ENCODE measurements around the gene NNMT. TPM values are rescaled to one million over a fixed set of nuclear protein-coding genes. Genes with fewer than 3 reads are reported as not detected.

The NNMT gene
- total and polyA plus RNA-seq, 2 donors (not counting 1 experiment from before 2014, with no cell fraction given): not detected

GRCh38 chr11:114254571-114255146 is 41.5 kb upstream of the NNMT start:
- no peak overlapping the region for H3K4me3 ChIP-seq (ENCODE audit: control extremely low read depth in 1 of 5, extremely low read depth in 1 of 5, insufficient read depth in 1 of 5, low read depth in 2 of 5, low read length in 4 of 5)
- H2AFZ ChIP-seq (ENCODE audit: insufficient read depth, low read depth, low read length, poor library complexity, severe bottlenecking): no peak overlapping the region
- intact Hi-C loops (cut with micrococcal nuclease): no loop called here
- H3K36me3 ChIP-seq (replicated peaks in 1 of 2; ENCODE audit: control extremely low read depth in 1 of 2, control insufficient read depth in 1 of 2, extremely low read depth in 1 of 2, insufficient read depth in 2 of 2, low read length in 1 of 2): no peaks in the 10 kb centered on the region
- CTCF ChIA-PET: interaction anchor here (1.1 to 1.5 kb wide), 2 partner anchors 218 to 359 kb away, joined by 3 to 4 read pairs; no protein-coding TSS in a partner anchor
- DNase-seq (no peak), ATAC-seq (ENCODE audit: low read depth) (no peak)
- Mint-ChIP-seq H3K9me3 (ENCODE audit: insufficient read depth) (no peaks in the 10 kb centered on the region), H3K4me3 (no peak overlapping the region), H3K4me1 (peaks cover 27% of the 10 kb centered on the region), H3K27me3 (no peaks in the 10 kb centered on the region), H3K27ac (no peak overlapping the region)
- no peak overlapping the region for H3K27ac ChIP-seq (ENCODE audit: low read length in 2 of 2)
- POLR2A ChIA-PET: no interaction called here
- H3K79me2 ChIP-seq (ENCODE audit: control insufficient read depth, insufficient read depth, low read length): no peaks in the 10 kb centered on the region
- H3K9ac ChIP-seq (ENCODE audit: low read length): no peak overlapping the region
- TF ChIP-seq CTCF (IDR thresholded peaks at IDR 0.05) (no peak), EZH2 (IDR thresholded peaks at IDR 0.05; ENCODE audit: borderline replicate concordance, insufficient read depth, low read depth, low read length, poor library complexity, severe bottlenecking) (no peak)
- H4K20me1 ChIP-seq (ENCODE audit: control insufficient read depth, insufficient read depth, low read length, poor library complexity, severe bottlenecking): no peaks in the 10 kb centered on the region
- peaks cover 0 to 4% (median 0%) of the 10 kb centered on the region in 3 donors for H3K9me3 ChIP-seq (ENCODE audit: control extremely low read depth in 1 of 3, control insufficient read depth in 2 of 3, insufficient read depth in 1 of 3, low read length in 2 of 3)
- H3K4me2 ChIP-seq (replicated peaks; ENCODE audit: low read depth, low read length, poor library complexity, severe bottlenecking): no peak overlapping the region
- WGBS (ENCODE audit: insufficient coverage): 100% methylated on average over 6 of the region's 14 CpGs
- no peaks in the 10 kb centered on the region for H3K27me3 ChIP-seq (replicated peaks in 1 of 4; ENCODE audit: control extremely low read depth in 1 of 4, control insufficient read depth in 3 of 4, insufficient read depth in 4 of 4, low read length in 3 of 4)
- peaks cover 21 to 29% of the 10 kb centered on the region in 2 donors for H3K4me1 ChIP-seq (ENCODE audit: control insufficient read depth in 2 of 2, insufficient read depth in 2 of 2, low read length in 2 of 2)

GRCh38 chr11:114255289-114255688 is 40.9 kb upstream of the NNMT start:
- Histone ChIP-seq H3K36me3 (replicated peaks in 1 of 2; ENCODE audit: control extremely low read depth in 1 of 2, control insufficient read depth in 1 of 2, extremely low read depth in 1 of 2, insufficient read depth in 2 of 2, low read length in 1 of 2) (no peaks in the 10 kb centered on the region), H4K20me1 (ENCODE audit: control insufficient read depth, insufficient read depth, low read length, poor library complexity, severe bottlenecking) (no peaks in the 10 kb centered on the region), H3K9me3 (ENCODE audit: control extremely low read depth in 1 of 3, control insufficient read depth in 2 of 3, insufficient read depth in 1 of 3, low read length in 2 of 3) (peaks cover 0 to 2% (median 0%) of the 10 kb centered on the region in 3 donors), H3K4me3 (ENCODE audit: control extremely low read depth in 1 of 5, extremely low read depth in 1 of 5, insufficient read depth in 1 of 5, low read depth in 2 of 5, low read length in 4 of 5) (no peak overlapping the region), H2AFZ (ENCODE audit: insufficient read depth, low read depth, low read length, poor library complexity, severe bottlenecking) (no peak overlapping the region), H3K27me3 (replicated peaks in 1 of 4; ENCODE audit: control extremely low read depth in 1 of 4, control insufficient read depth in 3 of 4, insufficient read depth in 4 of 4, low read length in 3 of 4) (no peaks in the 10 kb centered on the region), H3K79me2 (ENCODE audit: control insufficient read depth, insufficient read depth, low read length) (no peaks in the 10 kb centered on the region), H3K4me1 (ENCODE audit: control insufficient read depth in 2 of 2, insufficient read depth in 2 of 2, low read length in 2 of 2) (peaks cover 27 to 35% of the 10 kb centered on the region in 2 donors), H3K4me2 (replicated peaks; ENCODE audit: low read depth, low read length, poor library complexity, severe bottlenecking) (no peak overlapping the region), H3K27ac (ENCODE audit: low read length in 2 of 2) (no peak overlapping the region), H3K9ac (ENCODE audit: low read length) (no peak overlapping the region)
- Mint-ChIP-seq H3K4me3 (no peak overlapping the region), H3K9me3 (ENCODE audit: insufficient read depth) (no peaks in the 10 kb centered on the region), H3K27me3 (no peaks in the 10 kb centered on the region), H3K4me1 (peaks cover 33% of the 10 kb centered on the region), H3K27ac (no peak overlapping the region)
- CTCF ChIA-PET: interaction anchor here (11.8 to 12.3 kb wide), 2 partner anchors 223 to 259 kb away, joined by 391 to 592 read pairs; no protein-coding TSS in a partner anchor
- TF ChIP-seq EZH2 (IDR thresholded peaks at IDR 0.05; ENCODE audit: borderline replicate concordance, insufficient read depth, low read depth, low read length, poor library complexity, severe bottlenecking): no peak
- TF ChIP-seq CTCF (IDR thresholded peaks at IDR 0.05): no peak
- POLR2A ChIA-PET: no interaction called here
- DNase-seq (no peak), ATAC-seq (ENCODE audit: low read depth) (no peak)
- WGBS (ENCODE audit: insufficient coverage): 89% methylated on average over 7 of the region's 11 CpGs
- intact Hi-C loops (cut with micrococcal nuclease): no loop called here

Data from B cell (primary cell).